ENCODE measurements around the gene TIMP2.

DNA sequence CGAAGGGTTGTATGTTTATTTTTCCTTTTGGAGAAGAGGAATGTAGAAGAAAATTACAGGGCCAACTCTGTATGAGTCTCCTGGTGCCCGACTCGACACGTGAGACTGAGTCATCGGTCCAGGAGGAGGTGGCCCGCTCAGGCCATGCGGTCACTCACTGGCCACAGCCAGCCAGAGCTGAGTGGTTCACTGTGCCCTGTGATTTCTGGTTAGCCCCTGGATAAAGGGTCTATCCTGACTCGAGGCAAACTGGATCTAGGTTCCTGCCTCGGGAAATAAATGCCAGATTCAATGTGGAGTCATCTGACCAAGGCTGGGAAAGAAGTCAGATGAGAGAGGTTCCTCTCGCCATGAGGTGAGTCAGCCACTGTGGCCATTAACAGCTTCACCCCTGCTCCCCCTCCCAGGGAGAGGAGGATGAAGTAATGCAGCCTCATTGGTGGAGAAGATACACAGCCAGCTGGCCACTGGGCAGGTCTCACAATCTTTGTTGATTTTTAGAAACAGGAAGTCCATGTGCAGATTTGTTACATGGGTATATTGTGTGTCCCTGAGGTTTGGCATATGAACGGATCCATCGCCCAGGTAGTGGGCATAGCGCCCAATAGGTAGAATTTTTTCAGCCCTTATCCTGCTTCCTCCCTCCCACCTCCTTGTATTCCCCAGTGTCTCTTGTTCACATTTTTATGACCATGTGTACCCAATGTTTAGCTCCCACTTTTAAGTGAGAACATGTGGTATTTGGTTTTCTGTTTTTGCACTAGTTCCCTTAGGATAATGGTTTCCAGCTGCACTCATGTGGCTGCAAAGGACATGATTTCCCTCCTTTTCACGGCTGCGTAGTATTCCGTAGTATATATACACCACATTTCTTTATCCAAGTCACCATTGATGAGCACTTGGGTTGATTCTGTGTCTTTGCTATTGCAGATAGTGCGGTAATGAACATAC, 62.8 kb downstream of the TIMP2 start:
- TF ChIP-seq, protein P1, sequence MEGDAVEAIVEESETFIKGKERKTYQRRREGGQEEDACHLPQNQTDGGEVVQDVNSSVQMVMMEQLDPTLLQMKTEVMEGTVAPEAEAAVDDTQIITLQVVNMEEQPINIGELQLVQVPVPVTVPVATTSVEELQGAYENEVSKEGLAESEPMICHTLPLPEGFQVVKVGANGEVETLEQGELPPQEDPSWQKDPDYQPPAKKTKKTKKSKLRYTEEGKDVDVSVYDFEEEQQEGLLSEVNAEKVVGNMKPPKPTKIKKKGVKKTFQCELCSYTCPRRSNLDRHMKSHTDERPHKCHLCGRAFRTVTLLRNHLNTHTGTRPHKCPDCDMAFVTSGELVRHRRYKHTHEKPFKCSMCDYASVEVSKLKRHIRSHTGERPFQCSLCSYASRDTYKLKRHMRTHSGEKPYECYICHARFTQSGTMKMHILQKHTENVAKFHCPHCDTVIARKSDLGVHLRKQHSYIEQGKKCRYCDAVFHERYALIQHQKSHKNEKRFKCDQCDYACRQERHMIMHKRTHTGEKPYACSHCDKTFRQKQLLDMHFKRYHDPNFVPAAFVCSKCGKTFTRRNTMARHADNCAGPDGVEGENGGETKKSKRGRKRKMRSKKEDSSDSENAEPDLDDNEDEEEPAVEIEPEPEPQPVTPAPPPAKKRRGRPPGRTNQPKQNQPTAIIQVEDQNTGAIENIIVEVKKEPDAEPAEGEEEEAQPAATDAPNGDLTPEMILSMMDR (IDR thresholded peaks at IDR 0.05; ENCODE audit: low read depth, low read length) = no peak
- no peak for TF ChIP-seq POLR2A (IDR thresholded peaks at IDR 0.05; ENCODE audit: extremely low read depth, insufficient read length)
- TF ChIP-seq, protein P2, sequence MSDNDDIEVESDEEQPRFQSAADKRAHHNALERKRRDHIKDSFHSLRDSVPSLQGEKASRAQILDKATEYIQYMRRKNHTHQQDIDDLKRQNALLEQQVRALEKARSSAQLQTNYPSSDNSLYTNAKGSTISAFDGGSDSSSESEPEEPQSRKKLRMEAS (IDR thresholded peaks at IDR 0.05; ENCODE audit: low read depth, low read length) = no peak; the same call in 1 of the 2 replicates
- 0 out of 2 replicates have a peak, but pooled peaks have one; percentile 49 for TF ChIP-seq MYC (IDR thresholded peaks at IDR 0.05; ENCODE audit: low read depth, low read length)
